Fibroblast of villous mesenchyme (primary cell): Measurements from ENCODE around the gene CLK3. TPM values are rescaled to one million over a fixed set of nuclear protein-coding genes. Genes with fewer than 3 reads are reported as not detected.
A peak's percentile ranks its signal among the peaks of the same experiment; 100 is the strongest.

Experiments used
- DNase-seq: peaks from one replicate; pipeline ENCODE4 v3.0.0-alpha.2; 2010; ENCODE audit warnings: low read depth
- H3K4me3 ChIP-seq: 2 replicates; pipeline ENCODE4 v1.5.1; 2011; ENCODE audit warnings: low read depth, mild to moderate bottlenecking, low read length
- CTCF ChIP-seq: IDR thresholded peaks from 2 replicates; pipeline ENCODE4 v1.5.1; 2012; ENCODE audit warnings: low read depth, mild to moderate bottlenecking, low read length; ENCODE audit not compliant: insufficient read depth
- total RNA-seq: library from RNA; depleted of rRNA; stranded (reverse); fragments of >200 nt; gene quantifications from 2 replicates; pipeline ENCODE4 v1.2.3, GENCODE V29; 2012

CLK3 gene
- total RNA-seq, 1 donor, result 38.4 TPM

- peak; percentile 72 for DNase-seq
- TF ChIP-seq CTCF, result peak; percentile 99
- no peak overlapping the region for H3K4me3 ChIP-seq
Measured at GRCh38 chr15:74620636-74621545, 5.3 kb downstream of the CLK3 start.

GRCh38 chr15:74621546-74621920 is 5.9 kb downstream of the CLK3 start:
- TF ChIP-seq CTCF, result no peak
- no peak overlapping the region for H3K4me3 ChIP-seq
- DNase-seq, result no peak

GRCh38 chr15:74621936-74622335 is 6.3 kb downstream of the CLK3 start:
- DNase-seq, result no peak
- TF ChIP-seq CTCF, result no peak
- H3K4me3 ChIP-seq, result no peak overlapping the region

GRCh38 chr15:74622758-74623157 is 7.1 kb downstream of the CLK3 start:
- no peak for DNase-seq
- no peak for TF ChIP-seq CTCF
- no peak overlapping the region for H3K4me3 ChIP-seq

GRCh38 chr15:74624020-74624602 is 8.5 kb downstream of the CLK3 start:
- no peak for DNase-seq
- TF ChIP-seq CTCF, result no peak
- no peak overlapping the region for H3K4me3 ChIP-seq

- TF ChIP-seq CTCF, result no peak
- DNase-seq, result no peak
- no peak overlapping the region for H3K4me3 ChIP-seq
Measured at GRCh38 chr15:74625693-74626092, 10.1 kb downstream of the CLK3 start.
